ENCODE results near the gene CPNE8.
"Not testable (repeated sequence)": the region's sequence is repeated elsewhere in the genome, so short reads cannot be mapped to it uniquely, and the experiment has no call there.

The CPNE8 gene

DNA sequence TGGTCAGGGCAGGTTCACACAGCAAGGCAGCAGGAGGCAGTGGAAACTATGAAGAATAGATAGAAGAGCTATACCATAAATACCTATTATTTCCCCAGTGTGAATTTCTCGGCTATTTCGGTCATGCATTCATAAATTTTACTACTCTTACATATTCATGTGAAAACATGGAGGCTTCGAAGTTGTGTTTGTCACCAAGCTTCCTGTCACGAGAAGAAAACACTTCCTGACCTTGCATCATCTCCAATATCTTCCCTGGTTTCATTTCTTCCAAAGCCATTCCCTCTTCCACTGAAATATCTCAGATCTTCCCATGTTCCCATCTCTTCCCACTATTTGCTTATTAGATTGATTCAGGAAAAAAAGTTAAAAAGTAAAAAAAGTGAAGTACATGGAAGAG lies 80.4 kb downstream of the CPNE8 start:
- no peak for DNase-seq (ENCODE audit: low spot score)

DNA sequence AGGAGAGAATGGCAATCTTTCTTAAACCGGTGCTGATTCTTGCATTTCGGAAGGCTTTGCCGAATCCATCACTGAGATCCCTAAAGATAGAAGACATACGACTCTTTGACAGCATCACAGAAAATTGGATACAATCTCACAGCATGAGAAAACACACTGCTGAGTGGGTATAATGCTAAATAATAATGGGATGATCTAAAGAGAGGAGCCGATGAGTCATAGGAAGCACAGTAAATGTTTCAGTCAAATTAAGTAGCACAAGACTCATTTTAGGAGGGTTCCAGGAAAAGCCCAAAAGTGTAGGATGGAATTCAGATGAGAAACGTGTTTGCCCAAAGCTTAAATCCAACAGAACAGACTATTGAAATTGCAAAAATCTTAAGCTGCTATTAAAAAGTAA lies 81.7 kb downstream of the CPNE8 start:
- DNase-seq (ENCODE audit: low spot score): no peak

DNA sequence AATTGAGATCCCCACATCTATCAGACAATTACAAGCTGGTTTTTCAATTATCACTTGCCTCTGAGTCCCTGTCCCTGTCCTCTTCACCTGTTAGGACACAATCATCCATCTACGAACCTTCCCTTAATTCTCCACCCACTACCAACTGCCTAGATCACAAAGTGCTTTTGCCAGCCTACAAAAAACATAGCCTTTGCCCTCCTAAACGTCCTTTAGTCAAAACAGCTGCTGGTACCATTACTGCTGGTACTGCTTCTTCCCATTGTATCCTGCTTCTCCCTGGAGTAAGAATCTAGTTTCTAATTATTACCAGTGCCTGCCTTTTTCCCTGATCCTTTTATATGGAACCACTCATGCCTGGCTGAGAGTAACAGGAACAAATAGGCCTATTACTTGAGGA lies 82.1 kb downstream of the CPNE8 start:
- DNase-seq (ENCODE audit: low spot score): no peak

DNA sequence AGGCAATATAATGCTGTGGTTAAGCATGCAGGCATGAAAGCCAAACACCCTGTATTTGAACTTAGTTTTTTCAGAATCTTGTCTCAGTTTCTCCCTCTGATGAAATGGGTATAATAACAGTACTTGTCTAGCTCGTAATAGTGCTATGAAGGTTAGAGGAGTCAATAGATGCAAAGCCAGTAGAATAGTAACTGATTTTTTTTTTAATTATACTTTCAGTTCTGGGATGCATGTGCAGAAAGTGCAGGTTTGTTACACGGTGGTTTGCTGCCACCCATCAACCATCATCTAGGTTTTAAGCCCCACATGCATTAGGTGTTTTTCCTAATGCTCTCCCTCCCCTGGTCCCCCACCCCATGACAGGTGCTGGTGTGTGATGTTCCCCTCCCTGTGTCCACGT lies 87.4 kb downstream of the CPNE8 start:
- DNase-seq (ENCODE audit: low spot score): no peak

DNA sequence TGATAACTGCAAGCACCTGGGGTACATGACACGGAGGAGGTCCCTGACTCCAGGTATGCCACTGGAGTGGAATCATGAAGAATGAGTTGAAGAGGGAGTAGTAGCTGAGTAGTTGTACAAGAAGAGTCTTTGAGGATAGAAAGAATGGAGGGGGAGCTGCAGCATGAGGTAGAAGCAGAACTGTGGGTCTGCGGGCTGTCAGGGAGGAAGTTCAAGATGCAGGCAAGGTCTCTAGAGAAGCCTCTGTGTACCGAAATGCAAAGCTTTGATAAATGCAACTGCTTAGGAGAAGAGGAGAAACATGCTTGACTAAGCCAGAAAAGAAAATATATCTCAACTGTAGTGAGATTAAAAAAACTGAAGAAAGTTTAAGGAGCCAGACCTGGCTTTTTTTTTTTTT lies 91.5 kb downstream of the CPNE8 start:
- DNase-seq (ENCODE audit: low spot score): no peak

DNA sequence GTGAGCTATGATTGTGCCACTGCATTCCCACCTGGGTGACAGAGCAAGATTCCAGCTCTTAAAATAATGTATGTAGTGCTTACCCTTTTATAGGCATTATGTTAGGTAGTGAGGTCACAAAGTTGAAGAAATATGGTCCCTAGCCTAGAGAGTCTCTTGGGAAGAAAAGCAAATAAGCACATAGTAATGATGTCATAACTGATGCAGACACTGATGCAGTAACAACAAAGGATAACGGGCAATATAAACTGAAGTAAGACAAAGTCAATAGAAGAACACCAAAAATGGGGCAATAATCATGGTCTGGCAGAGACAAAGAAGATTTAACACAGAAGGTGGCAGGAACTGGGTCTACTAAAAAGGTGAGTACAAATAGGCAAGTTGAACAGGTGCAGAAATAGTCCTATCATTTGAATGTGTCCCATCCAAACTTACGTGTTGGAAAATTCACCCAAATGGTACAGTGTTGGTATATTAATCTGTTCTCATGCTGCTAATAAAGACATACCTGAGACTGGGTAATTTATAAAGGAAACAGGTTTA lies 93.5 kb downstream of the CPNE8 start:
- DNase-seq (ENCODE audit: low spot score): no peak

DNA sequence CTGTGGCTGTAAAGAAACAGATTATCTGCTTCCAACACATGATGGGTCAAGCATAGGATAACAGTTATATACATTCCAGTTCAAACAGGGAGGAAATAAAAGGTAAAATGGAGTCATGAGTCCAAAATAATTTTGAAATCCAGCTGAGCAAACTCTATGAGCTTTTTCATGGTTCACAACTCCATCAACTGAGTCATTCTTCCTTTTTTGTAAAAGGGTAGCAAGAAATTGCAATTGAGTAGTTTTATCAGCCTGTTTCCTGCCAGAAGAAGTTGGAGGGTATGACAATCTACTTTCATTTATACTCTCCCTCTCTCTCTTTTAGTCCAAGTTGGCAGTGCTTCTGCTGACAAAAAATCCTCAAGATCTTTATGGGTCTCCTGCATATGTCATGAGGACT lies 95.6 kb downstream of the CPNE8 start:
- no peak for DNase-seq (ENCODE audit: low spot score)

DNA sequence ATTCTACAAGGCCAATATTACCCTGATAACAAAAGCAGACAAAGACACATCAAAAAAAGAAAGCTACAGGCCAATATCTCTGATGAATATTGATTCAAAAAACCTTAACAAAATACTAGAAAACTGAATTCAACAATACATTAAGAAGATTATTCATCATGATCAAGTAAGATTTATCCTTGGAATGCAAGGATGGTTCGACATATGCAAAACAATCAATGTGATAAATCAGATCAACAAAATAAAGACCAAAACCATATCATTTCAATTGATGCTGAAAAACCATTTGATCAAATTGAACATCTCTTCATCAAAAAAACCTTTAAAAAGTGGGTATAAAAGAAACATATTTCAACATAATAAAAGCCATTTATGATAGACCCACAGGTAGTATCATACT lies 117.3 kb downstream of the CPNE8 start:
- DNase-seq (ENCODE audit: low spot score): no peak

DNA sequence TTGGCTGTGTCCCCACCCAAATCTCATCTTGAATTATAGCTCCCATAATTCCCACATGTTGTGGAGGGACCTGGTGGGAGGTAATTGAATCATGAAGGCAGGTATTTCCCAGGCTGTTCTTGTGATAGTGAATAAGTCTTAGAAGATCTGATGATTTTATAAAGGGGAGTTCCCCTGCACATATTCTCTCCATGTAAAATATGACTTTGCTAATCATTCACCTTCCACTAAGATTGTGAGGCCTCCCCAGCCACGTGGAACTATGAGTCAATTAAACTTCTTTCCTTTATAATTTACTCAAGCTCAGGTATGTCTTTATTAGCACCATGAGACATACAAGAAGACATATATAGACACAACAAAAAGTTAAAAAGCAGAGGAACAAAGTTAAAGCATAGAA lies 120.0 kb downstream of the CPNE8 start:
- no peak for DNase-seq (ENCODE audit: low spot score)

DNA sequence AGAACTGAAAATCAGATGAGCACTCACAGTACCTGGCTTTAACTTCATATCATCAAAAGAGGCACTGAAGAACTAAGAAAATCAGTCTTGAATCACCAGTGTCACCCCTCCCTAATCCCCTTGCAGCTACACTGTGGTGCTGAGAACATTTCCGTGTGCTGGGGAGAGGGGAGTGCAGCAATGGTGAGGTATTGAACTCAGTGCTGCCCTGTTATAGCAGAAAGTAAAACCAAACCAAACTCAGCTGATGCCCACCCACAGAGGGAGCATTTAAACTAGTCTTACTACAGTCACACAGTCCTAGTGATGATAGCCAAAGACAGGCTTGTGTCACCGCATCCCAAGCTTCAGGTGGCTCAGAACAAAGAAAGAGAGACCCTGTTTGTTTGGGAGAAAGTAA lies 122.1 kb downstream of the CPNE8 start:
- no peak for DNase-seq (ENCODE audit: low spot score)

DNA sequence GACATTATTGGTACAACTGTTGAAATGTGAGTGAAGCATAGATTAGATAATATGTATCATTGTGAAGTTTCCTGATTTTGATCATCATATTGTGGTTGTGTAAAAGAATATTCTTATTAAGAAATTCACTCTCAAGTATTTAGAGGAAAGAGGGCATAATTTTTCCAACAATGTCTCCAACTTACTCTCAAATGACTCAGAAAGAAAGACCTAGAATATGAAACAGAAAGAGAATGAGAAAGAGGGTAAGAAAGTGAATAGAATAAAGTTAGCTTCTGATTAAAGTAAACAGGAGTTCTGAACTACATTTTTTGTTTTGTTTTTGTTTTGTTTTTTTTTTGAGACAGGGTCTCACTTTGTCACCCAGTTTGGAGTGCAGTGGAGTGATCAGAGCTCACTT lies 123.0 kb downstream of the CPNE8 start:
- no peak for DNase-seq (ENCODE audit: low spot score)

DNA sequence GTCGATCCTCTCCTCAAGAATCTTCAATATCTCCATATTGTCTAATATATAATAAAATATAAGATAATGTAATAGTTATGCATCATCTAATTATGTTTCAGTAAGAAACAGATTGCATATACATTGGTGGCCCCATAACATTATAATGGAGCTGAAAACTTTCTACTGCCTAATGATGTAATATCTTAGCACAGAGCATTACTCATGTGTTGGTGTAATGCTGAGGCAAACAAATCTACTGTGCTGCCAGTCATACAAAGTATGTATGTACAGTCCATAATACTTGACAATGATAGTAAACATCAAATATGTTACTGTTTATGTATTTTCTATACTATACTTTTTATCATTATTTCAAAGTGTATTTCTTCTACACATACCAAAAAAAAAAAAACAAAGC lies 128.7 kb downstream of the CPNE8 start:
- no peak for DNase-seq (ENCODE audit: low spot score)

DNA sequence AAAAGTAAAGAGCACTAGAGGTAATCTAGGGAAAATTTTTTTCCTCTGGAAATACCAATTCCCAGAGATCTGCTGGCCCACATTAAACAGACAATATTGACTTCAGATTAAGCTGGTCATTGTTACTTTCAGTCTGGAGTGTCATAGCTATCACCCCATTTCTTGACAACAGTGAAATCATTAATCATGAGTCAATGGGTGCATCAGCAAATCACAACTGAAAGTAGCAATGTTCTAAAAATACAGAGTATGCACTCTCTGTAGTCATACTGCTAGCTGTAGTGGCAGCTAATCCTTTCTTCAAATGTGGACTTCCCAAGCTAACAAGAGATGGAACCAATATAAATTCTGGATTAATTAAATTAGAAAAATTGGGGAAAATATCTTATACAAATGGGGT lies 129.9 kb downstream of the CPNE8 start:
- DNase-seq (ENCODE audit: low spot score): no peak

DNA sequence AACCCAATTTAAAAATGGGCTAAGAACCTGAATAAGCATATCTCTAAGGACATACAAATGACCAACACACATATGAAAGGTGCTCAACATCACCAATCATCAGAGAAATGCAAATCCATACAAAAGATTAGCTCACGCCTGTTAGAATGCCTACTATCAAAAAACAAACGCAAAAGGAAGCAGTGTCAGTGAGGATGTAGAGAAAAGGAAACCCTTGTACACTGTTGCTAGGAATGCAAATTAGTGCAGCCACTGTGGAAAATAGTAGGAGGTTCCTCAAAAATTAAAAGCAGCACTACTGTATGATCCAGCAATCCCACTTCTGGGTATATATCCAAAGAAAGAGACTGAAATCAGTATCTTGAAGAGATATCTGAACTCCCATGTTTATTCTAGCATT lies 133.0 kb downstream of the CPNE8 start:
- DNase-seq (ENCODE audit: low spot score): no peak

DNA sequence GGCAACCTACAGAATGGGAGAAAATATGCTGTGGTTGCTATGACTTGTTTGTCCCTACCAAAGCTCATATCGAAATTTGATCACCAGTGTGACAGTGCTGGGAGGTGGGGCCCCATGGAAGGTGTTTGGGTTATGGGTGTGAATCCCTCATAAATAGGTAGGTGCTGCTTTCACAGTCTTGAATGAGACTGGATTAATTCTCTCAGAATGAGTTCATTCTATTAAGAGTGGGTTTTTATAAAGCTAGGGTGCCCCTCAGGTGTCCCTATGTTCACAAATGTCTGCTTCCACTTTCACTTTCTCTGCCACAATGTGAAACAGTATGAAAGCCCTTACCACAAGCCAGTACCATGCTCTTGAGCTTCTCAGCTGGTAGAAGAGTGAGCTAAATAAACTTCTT lies 133.5 kb downstream of the CPNE8 start:
- no peak for DNase-seq (ENCODE audit: low spot score)

DNA sequence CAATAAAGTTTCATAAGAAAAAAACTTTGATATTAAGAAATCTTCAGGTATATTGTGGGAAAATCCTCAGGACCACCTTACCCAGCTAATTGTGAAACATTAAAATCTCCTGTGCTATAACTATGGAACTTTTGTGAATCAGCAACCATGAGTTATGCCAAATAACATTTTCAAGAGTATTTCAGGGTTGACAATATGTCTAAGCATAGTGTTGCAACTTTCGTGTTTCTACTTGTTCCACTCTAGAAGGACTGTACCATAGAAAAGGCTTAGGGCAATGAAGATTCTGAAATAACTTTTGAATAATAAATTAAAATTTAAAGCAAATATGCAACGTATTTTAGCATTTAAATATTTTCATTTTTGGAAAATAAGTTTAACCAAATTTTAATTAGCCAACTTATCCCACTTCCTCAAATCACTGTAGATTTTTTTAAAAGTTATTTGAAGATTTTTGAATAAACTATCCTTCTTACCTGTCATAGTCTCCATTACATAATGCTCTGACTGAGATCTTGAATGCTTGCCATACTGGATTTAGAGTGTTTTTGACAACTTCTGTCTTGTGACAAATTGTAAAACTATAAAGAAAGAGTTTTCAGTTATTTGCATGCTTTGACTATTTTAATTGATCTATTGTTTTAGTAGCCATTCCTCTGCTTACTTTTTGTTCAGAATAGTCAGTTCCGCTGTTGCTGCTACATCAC lies 143.6 kb downstream of the CPNE8 start:
- no peak for DNase-seq (ENCODE audit: low spot score)

DNA sequence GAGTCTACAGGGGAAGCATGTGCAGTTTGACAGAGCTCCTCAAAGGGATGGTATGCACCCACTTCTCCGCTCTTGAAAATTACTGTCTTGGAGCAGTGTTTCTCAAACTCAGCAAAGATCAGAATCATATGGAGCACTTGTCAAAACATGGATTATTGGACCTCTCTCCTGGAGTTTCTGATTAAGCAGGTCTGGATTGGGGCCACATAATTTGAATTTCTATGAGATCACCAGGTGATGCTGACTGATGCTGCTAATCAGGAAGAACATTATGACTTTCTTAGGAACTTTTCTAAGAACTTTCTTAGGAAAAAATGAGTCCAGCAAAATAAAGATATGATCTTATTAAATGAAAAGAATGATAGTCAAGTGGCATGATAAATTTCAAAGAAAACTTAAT lies 144.3 kb downstream of the CPNE8 start:
- no peak for DNase-seq (ENCODE audit: low spot score)

DNA sequence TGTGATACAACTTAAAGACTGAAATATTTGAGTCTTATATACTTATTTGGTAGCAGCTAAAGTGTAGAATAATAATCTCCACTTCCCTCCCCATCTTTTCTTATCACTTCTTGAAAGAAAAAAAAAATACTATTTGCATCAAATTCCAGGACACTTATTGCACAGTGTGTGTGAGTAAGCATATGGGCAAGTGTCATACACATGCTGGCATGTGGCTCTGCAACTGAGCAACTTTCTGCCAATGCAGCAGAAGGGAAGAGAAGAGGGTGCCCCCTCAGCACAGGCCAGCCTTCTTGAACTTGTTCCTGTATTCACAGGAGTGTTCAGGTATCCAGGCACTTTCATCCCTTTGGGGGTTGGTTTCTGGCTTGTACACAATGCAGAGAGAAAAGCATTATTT lies 145.8 kb downstream of the CPNE8 start:
- no peak for DNase-seq (ENCODE audit: low spot score)

DNA sequence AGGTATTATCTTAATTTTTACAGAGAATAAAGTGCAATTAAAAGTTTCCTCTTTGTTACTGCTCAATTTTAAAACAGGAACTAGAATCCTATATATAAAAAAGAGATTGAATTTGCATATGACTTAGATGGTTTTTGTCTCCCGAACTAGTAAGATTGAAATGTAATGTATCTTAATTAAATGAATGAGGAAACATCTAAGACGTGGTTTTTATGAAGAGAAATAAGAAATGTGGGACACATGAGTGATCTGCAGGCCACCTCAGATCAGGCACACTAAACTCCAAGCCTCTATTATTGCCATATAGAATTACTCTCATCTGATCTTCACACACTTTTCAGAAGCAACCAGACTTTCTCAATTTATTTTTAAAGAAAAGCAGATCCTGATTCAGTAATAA lies 158.6 kb downstream of the CPNE8 start:
- DNase-seq (ENCODE audit: low spot score): no peak

DNA sequence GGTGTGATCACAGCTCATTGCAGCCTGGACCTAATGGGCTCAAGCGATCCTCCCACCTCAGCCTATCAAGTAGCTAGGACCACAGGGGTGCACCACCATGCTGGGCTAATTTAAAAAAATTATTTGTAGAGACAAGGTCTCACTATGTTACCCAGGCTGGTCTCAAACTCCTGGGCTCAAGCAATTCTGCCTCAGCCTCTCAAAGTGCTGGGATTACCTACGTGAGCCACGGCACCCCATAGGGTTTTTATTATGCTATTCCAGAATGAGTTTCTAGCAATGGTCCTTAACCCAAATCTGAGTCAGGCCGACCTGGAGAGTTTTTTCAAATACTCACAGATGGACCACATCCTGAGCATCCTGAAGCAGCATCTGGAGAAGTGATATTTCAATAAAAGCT lies 159.8 kb downstream of the CPNE8 start:
- DNase-seq (ENCODE audit: low spot score): no peak

DNA sequence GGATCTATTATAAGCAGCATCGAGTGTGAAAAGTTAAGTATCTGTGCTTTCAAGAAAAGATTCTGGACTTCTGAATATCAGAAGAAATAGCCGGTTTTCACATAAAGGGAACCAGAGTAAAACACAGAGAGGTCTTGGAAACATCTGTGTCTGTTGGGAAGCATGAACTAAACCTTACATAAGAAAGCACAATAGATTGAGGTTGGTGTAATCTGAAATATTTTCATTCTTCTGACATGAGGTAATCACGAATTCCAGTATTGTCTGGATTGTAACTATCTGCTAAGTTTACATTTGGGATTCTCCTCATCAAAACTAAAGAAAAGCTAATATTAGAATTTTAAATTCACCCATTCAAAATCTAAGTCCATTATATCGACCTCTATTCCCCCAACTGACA lies 161.3 kb downstream of the CPNE8 start:
- DNase-seq (ENCODE audit: low spot score): no peak

DNA sequence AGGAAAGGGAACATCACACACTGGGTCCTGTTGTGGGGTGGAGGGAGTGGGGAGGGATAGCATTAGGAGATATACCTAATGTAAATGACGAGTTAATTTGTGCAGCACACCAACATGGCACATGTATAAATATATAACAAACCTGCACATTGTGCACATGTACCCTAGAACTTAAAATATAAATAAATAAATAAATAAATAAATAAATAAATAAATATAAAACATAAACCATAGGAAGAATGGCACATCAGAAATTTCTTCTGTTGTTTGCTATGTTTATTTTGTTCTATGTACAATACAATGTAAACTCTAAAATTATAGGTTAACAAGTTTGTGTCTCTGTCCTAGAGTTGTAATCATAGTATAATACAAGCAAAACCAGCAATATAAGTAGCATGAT lies 162.9 kb downstream of the CPNE8 start:
- DNase-seq (ENCODE audit: low spot score): not testable (repeated sequence)

DNA sequence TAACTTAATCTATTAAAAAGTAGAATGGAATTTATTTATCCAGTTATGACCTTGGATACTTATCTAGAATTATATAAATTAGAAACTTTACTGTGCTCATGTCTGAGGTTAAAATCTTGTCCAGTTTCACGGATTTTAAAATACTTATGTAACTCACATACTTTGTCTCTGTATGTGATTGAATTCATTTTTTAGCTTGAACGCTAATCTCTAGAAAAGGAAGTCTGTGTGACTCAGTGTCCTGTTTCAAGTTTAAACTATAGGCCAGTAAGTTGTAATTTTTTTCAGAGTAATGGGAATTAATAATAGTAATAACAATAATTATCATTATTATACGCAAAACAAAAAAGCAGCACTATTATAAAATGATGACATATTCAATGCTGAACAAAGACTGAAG lies 168.6 kb downstream of the CPNE8 start:
- no peak for DNase-seq (ENCODE audit: low spot score)

DNA sequence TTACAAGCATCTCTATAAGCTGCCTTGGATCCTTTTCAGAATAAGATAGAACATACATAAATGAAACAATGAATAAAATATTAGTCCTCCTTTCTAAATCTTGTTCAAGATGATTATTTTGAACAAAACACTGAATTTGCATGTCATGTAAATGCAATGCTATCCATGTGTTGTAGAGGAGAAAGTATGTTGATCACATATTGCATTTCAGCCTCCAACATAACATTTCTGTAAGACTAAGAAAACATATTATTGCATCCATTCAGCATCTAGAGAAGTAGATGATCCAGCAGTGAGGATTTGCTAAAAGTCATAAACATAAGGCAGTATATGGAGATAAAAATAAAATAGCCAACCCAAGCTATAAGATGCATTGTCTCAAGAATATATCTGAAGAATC lies 172.6 kb downstream of the CPNE8 start:
- DNase-seq (ENCODE audit: low spot score): no peak

DNA sequence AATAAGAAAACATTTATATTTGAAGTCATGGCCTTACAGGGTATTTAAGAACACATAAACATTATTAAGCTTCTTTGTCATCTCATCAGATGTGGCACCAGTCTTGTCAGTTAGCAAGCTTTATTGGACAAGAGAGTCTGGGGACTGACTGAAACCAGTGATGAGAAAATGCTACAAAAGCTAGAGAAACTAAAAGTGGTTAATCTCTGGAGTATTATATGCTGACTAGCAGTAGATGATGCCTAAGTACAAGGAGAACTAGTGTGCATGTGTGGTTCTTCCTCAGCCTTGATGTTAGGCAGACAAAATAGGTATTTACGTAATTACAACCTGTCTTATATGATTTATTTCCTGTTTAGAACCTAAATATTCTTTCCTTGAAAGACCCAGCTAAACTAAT lies 176.5 kb downstream of the CPNE8 start:
- no peak for DNase-seq (ENCODE audit: low spot score)

Data from germinal center (tissue), 1 donor.